ENCODE results near the gene MTCH1.

Gene MTCH1

DNA sequence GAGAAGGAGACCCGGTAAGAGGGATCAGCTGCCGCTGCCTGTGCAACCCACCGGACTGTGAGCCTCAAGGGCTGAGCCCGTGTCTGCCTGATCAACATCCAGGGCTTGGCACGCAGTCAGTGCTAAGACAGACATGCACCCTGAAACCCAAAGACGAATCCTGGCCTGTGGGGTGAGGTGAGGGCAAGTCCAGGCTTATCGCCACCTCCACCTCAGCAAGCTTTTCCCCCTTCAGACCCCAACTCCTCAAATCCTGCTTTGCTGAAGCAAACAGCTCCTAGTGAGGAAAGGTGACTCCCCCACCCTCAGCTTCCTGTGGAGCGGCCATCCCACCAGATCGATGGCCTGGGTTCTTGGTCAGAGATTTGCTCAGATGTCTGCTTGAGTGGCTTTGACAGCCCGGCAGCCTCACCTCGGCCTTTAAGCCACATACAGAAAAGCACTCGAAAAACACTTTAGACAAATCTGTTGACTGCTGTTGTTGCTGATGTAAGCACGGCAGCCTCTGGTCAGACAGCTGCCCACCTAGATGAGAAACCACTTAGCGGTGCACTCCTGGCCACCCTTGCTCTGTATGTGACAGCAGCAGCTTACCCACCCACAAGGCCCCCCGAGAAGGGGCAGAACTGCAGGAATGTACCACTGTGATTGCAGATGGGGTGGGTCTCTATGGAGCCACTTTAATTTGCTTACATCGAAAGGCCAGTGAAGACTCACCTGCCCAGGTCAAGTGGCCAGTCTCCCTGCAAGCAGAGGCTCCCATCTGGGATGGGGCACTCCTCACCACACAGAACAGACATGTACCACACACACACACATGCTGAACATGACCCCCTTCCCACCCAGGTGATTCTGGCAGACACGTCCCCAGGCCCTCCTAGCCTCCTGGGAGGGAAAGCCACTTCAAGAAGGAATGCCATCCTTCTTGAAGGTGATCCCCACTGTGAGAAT lies 14.8 kb downstream of the MTCH1 start:
- DNase-seq (ENCODE audit: extremely low read depth in 1 of 2, low read depth in 1 of 2): no peak

DNA sequence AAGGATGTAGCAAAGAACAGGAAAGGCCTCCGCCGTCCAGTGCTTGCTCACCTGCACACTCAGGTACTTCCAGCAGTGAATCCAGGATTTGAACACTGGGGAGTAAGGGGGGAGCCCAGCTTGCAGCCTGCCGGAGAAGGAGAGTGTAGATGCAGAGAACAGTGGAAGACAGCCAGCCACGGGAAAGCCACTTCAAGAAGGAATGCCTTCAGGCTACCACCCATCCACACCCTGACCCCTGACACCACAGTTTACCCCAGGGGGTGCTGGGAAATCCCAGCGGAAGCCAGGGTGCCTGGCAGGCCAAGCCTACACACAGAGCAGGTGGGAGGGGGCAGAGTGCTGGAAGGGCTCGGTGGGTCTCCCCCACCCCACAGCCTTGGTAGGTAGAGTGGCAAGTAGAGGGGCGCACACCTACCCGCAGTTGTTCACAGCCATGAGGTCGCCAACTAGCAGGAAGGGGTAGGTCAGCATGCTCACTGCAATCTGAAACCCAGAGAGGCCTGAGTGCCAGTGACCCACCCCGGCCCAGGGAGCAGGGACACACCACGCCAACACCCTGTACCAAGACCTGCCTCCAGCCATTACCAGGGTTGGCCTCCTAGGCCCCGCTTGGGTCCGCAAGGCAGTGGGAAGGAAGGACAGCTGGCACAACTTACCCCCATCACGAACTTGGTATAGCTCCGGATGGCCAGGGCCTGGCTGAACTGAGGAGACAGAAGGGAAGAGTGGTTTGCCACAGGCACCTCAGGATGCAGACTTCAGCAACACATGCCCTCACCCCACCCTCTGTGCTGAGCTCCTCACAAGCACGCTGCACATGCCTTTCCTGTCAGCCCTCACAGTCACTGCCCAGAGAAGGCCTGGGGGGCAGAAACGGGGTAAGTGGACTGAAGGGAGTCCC lies 15.8 kb downstream of the MTCH1 start:
- no peak for DNase-seq (ENCODE audit: extremely low read depth in 1 of 2, low read depth in 1 of 2)

DNA sequence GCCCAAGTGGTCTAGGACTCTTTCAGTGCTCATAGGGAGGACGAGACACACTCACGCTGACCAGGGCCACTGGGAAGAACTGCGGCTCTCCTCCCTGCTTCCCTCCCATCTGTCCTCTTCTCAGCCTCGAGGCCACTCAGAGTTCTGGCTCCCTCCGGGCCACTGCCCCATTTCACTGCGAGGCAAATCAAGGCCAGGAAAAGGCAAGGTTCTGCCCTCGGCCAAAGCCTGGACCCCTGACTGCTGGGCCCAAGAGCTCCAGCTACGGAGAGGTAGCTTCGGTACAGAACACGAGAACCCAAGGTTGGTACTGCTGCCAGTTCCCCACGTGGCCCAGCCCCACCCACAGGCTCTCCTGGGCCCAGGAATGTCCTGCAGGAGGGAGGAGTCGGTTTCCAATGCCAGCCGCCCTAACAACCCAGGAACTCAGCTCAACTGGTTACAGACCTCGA lies 16.7 kb downstream of the MTCH1 start:
- no peak for DNase-seq (ENCODE audit: extremely low read depth in 1 of 2, low read depth in 1 of 2)

DNA sequence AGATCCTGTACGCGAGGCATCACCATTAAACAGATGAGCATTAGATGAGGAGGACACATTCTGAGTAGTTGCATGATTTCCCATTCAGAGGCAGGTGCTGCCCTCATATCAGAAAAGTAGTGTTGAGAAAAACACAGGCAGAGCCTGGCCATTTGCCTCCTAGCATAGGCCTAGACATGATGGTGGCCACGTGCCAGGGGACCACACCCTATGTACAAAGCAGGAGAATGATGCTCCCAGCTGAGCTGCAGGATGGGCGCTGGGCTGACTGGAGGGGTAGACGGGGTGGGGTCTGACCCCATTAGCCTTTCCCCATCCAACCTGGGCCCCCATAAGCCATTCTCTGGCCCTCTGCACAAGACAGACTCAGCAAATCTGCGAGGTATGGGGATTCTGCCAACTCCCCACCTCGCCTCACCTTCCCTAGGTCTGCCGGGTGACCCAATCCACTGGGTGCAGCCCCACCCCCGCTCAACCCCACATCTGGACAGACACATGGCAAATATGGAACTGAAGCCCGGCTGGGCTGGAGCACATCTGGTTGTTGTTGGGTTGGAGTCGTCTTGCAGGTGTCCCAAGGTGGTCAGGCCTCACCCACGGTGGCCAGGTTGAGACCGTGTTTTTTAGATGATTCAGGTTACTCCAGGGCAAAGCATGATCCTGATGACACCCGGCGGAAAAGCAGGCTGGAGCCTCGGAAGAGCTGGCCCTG lies 17.6 kb downstream of the MTCH1 start:
- no peak for DNase-seq (ENCODE audit: extremely low read depth in 1 of 2, low read depth in 1 of 2)

DNA sequence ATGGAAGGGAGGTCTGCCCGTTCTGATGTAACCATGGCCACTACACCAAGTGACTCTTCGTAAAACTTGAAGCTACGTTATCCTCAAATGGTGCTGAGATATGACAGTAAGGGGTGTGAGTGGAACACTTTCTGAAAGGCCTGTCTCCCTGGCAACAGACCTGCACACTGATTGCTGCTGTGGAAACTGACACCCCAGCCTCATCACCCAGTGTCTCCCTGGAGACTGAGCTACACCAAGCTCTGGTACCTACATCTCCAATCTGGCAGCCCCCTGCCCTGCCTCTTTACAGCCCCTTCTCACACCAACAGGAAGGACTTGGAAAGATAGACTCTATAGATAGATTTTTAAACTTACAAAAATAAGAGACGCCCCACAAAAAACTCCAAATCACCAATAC lies 18.2 kb downstream of the MTCH1 start:
- no peak for DNase-seq (ENCODE audit: extremely low read depth in 1 of 2, low read depth in 1 of 2)

DNA sequence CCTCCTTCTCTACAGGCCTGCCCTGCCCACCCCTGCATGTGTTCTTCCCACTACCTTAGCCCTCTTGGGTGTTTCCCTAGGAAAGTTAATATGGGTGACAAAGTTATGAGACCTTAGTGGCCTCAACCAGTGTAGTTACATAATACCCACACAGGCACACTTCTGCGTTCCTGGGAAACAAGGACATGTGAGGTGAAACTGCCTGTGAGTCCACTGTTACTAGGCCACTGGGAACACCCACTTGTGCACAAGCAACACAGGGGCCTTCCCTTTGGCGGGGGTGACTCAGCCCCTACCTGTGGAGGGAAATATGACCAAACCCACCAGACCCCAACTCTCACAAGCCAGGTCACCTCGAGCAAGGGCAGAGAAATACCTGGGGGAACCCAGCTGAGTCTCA lies 18.7 kb downstream of the MTCH1 start:
- DNase-seq (ENCODE audit: extremely low read depth in 1 of 2, low read depth in 1 of 2): no peak

DNA sequence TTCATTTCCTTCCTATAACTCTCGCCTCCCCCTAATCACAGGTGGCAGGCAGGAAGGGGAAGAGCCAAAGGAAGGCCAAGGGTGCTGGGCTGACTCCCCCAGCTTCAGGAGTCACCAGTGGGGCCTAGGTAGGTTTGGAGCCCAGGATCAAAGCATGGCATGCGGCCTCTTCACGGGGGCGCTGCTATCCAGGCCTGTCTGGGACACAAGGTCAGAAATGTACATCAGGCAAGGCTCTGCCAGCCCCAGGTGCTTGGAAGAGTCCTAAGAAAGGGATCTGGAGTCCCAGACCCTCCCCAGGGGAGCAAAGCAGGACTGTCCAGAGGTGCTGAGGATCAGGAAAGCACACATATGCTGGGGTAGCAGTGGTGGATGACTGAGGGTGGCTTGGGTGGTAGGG lies 21.1 kb downstream of the MTCH1 start:
- no peak for DNase-seq (ENCODE audit: extremely low read depth in 1 of 2, low read depth in 1 of 2)

DNA sequence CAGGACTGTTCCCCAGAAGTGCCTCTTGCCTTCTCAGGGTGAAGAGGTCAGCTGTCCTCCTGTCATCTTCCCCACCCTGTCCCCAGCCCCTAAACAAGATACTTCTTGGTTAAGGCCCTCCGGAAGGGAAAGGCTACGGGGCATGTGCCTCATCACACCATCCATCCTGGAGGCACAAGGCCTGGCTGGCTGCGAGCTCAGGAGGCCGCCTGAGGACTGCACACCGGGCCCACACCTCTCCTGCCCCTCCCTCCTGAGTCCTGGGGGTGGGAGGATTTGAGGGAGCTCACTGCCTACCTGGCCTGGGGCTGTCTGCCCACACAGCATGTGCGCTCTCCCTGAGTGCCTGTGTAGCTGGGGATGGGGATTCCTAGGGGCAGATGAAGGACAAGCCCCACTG lies 21.6 kb downstream of the MTCH1 start:
- DNase-seq (ENCODE audit: extremely low read depth in 1 of 2, low read depth in 1 of 2): no peak

DNA sequence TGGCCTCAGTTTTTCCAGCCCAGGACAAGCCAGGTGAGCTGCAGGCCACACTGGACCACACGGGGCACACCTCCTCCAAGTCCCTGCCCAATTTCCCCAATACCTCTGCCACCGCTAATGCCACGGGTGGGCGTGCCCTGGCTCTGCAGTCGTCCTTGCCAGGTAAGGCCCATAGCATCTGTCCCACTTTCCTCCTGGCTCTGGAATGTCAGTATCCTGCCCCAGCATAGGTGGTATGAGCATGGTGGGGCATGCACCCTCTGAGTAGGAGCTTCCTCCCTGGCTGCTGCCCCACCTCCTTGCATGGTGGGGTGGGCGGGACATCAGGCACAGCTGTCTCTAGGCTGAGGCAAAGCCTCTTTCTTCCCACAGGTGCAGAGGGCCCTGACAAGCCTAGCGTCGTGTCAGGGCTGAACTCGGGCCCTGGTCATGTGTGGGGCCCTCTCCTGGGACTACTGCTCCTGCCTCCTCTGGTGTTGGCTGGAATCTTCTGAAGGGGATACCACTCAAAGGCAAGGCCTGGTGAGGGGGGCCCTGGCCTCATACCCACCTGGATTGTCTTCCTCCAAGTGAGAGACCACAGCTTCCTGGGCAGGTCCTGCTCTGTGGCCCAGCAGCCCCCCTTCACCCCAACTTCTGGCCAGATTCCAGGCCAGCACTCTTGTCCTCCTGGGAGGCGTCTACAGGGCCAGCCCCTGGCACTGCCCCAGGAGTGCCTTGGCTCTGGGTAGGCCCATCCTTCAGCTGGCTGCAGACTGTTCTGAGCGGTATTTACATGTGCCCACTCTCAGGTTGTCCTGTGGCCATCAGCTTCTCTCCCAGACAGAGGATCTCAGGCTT lies 22.3 kb downstream of the MTCH1 start:
- DNase-seq (ENCODE audit: extremely low read depth in 1 of 2, low read depth in 1 of 2): no peak

DNA sequence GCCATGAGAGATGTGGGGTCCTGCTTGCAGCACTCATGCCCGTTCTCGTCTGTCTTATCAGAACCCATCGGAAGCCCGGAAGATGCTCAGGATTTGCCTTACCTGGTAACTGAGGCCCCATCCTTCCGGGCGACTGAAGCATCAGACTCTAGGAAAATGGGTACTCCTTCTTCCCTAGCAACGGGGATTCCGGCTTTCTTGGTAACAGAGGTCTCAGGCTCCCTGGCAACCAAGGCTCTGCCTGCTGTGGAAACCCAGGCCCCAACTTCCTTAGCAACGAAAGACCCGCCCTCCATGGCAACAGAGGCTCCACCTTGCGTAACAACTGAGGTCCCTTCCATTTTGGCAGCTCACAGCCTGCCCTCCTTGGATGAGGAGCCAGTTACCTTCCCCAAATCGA lies 23.1 kb downstream of the MTCH1 start:
- DNase-seq (ENCODE audit: extremely low read depth in 1 of 2, low read depth in 1 of 2): peak; percentile 37 to 57

DNA sequence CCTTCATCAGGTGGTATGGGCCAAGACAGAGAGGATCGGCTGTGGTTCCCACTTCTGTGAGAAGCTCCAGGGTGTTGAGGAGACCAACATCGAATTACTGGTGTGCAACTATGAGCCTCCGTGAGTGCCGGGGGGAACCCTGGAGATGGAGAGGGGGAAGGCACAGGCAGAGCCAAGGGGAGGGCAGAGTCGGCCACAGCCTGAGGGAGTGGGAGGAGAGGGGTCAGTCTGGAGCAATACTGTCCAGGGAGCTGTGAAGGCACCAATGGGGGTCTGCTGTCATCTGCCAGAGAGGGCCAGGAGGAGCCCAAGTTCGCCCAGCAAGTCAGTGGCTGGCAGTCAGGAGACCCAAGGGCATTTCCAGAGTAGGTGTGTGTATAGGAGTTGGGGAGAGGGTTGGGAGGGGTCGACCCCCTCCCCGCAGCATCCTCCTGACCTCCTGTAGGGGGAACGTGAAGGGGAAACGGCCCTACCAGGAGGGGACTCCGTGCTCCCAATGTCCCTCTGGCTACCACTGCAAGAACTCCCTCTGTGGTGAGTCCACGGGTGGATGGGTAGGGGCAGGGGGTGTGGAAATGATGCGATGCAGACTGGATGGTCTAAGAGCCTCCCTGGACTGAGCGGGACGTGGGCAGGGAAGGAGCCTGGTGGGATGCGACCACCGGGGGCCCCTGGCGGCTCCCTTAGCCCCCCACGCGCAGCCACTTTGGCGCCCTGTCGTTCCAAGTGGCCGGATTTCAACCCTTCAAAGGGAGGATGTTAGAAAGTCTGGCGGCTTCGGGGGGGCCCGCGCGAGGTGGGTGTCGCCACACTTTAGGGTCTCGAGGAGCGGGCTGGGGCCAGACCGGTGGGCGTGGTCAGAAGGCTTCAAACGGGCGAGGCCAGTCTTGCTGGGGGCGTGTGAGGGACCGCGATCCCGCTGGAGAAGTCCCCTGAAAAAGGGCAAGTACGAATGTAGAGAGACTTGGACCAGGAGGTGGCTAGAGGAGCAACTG lies 24.3 kb downstream of the MTCH1 start:
- DNase-seq (ENCODE audit: extremely low read depth in 1 of 2, low read depth in 1 of 2): no peak

DNA sequence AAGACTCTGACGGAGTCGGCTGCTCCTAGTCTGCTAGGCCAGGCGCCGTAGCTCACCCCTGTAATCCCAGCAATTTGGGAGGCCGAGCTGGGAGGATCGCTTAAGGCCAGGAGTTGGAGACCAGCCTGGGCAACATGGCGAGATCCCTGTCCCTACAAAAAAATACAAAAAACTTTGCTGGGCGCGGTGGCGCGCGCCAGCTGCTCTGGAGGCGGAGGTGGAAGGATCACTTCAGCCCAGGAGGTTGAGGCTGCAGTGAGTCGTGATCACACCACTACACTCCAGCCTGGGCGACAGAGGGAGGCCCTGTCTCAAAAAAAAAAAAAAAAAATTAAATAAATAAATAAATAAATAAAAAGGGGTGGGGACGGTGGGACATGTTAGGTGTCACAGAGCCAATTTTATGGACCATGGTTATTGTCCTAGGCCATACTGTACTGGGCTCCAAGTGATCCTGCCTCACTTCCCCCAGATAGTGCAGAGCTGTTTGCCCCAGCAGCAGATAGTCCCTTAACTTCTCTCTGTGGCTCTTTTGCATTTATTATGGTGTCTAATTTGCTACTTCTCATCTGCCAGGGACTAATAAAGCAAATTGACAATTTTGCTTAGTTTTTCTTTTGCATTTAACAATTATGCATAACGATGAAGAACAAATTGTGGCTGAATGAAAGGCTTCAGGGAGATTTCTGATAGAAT lies 26.3 kb downstream of the MTCH1 start:
- no peak for DNase-seq (ENCODE audit: extremely low read depth in 1 of 2, low read depth in 1 of 2)

DNA sequence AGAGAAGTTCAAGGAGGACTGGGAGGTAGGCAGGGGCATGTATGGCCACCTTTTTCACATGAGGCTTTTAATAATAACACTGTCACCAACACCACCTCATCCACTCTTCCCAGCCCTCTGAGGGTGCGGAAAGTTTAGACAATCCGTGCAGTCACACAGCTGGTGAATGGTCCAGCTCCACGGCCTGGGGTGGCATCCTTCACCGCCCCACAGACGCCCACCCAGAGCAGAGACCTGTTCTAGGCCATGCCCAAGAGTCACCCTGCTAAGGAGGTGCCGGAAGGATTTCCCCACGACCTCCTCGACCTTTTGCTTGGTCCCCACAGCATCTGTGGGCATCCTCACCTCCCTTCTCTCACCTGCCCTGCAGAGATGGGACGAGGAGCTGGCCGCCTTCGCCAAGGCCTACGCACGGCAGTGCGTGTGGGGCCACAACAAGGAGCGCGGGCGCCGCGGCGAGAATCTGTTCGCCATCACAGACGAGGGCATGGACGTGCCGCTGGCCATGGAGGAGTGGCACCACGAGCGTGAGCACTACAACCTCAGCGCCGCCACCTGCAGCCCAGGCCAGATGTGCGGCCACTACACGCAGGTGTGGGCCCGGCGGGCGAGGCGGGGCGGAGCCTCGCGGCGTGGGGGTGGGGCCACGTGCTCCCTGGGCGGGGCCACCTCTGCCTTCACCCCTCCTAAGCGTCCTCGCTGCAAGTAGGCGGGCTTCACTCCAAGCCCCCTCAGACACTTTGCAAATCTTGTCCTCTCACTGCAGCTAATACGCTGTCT lies 27.0 kb downstream of the MTCH1 start:
- no peak for DNase-seq (ENCODE audit: extremely low read depth in 1 of 2, low read depth in 1 of 2)

DNA sequence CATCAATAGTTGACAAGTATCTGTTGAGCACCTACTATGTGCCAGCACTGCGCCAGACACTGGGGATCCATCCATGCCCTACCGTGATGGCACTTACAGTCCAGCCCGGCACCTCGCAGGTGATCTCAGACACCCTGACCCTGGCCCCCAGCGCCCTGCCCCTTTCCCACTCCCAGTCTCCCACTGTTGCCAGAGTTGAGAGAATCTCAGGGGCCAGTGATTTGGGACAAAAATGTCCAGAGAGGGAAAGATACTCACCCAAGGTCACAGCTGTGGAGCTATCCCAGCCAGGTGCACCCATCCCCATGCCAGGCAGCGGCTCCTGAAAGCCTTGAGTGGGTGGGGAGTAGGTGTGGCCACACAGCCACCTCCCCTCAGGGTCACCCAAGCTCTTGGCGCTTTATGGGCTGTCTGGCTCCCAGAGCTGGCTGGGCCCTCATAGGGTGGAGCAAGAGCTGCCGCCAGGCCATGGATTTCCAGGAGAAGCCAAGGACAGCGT lies 28.2 kb downstream of the MTCH1 start:
- no peak for DNase-seq (ENCODE audit: extremely low read depth in 1 of 2, low read depth in 1 of 2)

DNA sequence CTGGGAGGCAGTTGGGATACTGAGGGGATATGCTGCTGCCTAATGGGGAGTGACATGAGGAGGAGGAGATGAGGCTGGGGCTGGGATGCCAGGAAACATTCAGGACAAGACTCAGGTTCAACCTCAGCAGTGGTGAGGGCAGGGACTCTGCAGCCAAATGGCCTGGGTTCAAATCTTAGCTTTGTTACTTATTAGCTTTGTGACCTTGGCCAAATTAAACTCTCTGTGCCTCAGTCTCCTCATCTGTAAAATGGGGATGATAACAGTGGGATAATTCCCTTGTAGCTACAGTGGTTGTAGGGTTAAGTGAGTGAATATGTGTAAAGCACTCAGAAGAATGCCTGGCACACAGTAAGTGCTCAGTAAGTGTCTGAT lies 29.6 kb downstream of the MTCH1 start:
- no peak for DNase-seq (ENCODE audit: extremely low read depth in 1 of 2, low read depth in 1 of 2)

DNA sequence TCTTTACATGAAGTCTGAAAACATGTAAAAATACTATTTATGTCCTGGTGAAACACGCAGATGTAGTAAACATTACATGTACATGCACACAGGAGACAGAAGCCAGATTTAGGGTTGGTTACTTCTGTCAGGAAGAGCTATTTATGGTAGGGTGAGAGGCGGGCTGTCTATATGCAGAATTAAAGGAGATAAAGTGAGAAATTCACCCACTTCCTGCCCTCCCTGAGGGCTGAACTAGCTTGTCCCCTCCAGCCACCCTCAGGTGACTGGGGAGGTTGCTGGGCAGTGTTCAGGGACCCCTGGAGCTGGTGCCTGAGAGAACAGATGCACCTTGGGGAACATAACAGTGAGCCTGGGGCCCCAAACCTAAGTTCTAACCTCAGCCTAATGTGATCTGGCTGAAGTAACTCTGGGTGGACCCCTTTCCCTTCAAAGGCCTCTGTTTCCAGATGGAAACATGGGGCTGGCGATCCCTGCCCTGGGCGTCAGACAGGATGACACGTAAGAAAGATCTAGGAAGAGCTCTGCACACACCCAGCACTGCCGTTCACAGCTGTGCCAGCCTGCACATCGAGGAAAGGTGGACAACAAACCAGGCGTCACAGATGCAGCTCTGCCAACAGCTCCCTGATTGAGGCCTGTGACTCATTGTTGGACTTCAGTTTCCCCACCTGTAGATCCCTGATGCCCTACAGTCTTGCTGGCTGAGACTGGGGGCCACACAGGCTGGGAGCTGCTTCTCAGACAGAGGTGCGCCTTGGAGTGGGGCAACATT lies 30.1 kb downstream of the MTCH1 start:
- no peak for DNase-seq (ENCODE audit: extremely low read depth in 1 of 2, low read depth in 1 of 2)

DNA sequence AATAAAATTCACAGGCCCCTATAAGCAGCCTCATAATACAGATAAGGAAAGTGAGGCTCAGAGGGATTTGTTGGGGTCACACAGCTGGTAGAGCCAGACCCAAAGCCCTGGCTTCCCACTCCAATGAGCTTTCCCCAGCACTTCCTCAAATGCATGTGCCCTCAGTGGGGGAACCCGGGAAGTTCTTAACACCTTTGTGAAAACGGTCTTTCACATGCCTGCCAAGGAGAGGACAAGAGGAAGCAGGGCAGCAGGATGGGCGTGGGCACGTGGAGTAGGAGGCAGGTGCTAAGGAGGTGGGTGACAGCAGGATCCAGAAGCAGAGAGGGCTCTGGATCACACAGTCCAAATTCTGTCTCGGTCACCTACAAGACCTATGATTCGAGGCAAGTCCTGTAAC lies 30.9 kb downstream of the MTCH1 start:
- no peak for DNase-seq (ENCODE audit: extremely low read depth in 1 of 2, low read depth in 1 of 2)
